IgD-negative memory B cell (primary cell): ENCODE results near the gene FANCL. TPM values are rescaled to one million over a fixed set of nuclear protein-coding genes. Genes with fewer than 3 reads are reported as not detected.
"Not testable (repeated sequence)": the region's sequence is repeated elsewhere in the genome, so short reads cannot be mapped to it uniquely, and the experiment has no call there.

Experiments used
- H3K27ac Mint-ChIP-seq, 3 donors: one replicate each; pipeline ENCODE4 v1.8.0; 2020 to 2022; ENCODE audit warnings: mild to moderate bottlenecking in 3 of 3, mixed read lengths in 3 of 3, moderate library complexity in 1 of 3
- H3K27me3 Mint-ChIP-seq: one replicate; pipeline ENCODE4 v1.8.0; 2021; ENCODE audit warnings: mixed read lengths
- H3K36me3 Mint-ChIP-seq: one replicate; pipeline ENCODE4 v1.8.0; 2020; ENCODE audit warnings: mild to moderate bottlenecking, mixed read lengths
- H3K4me1 Mint-ChIP-seq, 3 donors: one replicate each; pipeline ENCODE4 v1.8.0; 2020 to 2022; ENCODE audit warnings: mixed read lengths in 3 of 3, mild to moderate bottlenecking in 1 of 3
- H3K4me3 Mint-ChIP-seq, 4 donors: one replicate each; pipeline ENCODE4 v1.8.0; 2020 to 2022; ENCODE audit warnings: mild to moderate bottlenecking in 4 of 4, mixed read lengths in 4 of 4, moderate library complexity in 3 of 4
- H3K9me3 Mint-ChIP-seq, 3 donors: one replicate each; pipeline ENCODE4 v1.8.0; 2020 to 2021; ENCODE audit warnings: mixed read lengths in 3 of 3, mild to moderate bottlenecking in 1 of 3
- polyA plus RNA-seq: library from polyadenylated mRNA; unstranded; fragments of 300-500 nt; fragmentation: Illumina TruSeq; gene quantifications from one replicate; pipeline ENCODE4 v1.2.3, GENCODE V29; 2021

FANCL gene
- 14.2 TPM for polyA plus RNA-seq

DNA sequence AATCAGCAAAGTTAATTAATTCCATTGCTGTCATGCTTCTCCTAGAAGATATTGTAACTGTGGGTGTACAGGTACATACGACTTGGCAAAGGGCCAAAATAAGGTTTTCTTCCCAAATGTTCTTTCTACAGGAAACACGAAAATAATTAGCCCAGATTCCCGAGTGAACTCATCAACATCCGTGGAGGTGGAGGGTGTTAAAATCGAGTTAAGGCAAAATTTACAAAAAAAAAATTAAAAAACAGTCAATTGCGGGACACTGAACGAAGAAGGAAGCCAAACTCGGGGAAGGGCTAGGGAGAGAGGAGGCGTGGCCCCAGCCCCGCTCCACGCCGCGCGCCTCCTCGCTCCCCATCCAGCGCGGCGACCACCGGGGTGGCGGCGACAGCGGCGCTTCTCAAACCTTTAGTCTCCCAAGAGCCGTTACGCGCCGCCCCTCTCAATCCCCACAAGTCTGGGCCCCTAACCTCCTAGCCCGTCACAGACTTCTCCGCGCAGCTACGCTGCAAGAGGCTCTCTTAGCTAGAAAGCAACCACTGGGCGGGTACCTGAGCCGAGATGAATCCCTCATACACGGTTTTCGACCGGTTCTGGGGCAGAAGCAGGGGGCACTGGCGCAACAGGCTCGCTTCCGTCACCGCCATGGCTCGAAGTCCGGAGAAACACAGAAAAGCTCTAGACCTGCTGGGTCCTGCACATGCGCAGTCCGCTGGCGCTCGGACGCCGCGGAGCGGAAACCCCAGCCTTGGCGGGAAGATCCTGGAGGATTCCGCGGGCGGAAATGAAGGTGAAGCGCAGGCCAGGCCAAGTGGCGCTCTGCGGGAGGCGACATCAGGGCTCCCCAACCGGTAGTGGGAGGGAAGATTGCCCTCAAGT, at the start of gene FANCL:
FANCL (minus strand) TSS at position 656 of the 876 bp plus-strand sequence; CDS start at position 644, 12 bp downstream.
- H3K36me3 Mint-ChIP-seq = peaks cover 1% of the 10 kb centered on the region
- H3K4me3 Mint-ChIP-seq = peak within 1 kb of the TSS; percentile 92 to 100 (median 98)
- no peaks in the 10 kb centered on the region for H3K9me3 Mint-ChIP-seq
- H3K27me3 Mint-ChIP-seq = peaks cover 1% of the 10 kb centered on the region
- H3K27ac Mint-ChIP-seq = peak within 1 kb of the TSS; percentile 88 to 95 (median 95)
- H3K4me1 Mint-ChIP-seq = peaks cover 29 to 43% (median 36%) of the 10 kb centered on the region in 3 donors

DNA sequence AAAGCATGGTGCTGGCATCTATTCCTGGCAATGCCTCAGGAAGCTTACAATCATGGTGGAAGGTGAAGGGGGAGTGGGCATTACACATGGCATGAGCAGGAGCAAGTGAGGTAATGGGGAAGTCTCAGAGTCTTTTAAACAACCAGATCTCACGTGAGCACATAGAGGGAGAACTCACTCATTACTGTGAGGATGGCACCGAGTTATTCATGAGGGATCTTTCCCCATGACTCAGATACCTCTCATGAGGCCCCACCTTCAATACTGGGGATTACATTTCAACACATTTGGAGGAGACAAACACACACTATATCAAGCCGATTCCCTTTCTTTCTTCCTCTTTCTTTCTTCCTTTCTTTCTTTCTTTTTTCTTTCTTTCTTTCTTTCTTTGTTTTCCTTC, 47.9 kb upstream of the FANCL start:
- Mint-ChIP-seq H3K4me1 (no peaks in the 10 kb centered on the region), H3K27ac (no peak overlapping the region), H3K4me3 (no peak overlapping the region), H3K9me3 (no peaks in the 10 kb centered on the region), H3K36me3 (no peaks in the 10 kb centered on the region), H3K27me3 (no peaks in the 10 kb centered on the region)

DNA sequence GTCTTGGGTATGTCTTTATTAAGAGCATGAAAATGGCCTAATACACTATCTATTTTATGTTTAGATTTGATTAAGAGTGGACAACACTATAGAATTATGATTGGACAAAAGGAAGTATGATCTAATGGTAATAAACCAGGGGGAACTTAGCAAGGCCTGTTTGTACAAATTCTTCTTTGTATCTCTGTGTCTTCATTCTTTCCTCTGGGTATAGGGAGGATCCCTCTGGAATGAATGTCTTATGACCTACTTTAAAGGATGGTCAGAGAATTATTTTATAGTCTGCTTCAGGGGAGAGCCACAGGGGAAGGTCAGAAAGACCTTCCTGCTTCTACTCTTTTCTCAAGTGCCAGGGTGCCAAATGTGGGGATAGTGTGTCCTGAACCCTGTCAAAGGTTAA, 42.8 kb upstream of the FANCL start:
- H3K27me3 Mint-ChIP-seq = peaks cover 2% of the 10 kb centered on the region
- no peaks in the 10 kb centered on the region for H3K9me3 Mint-ChIP-seq
- H3K36me3 Mint-ChIP-seq = no peaks in the 10 kb centered on the region
- peak overlapping the region in 1 of 3 donors; percentile 57 for H3K27ac Mint-ChIP-seq
- no peak overlapping the region for H3K4me3 Mint-ChIP-seq
- H3K4me1 Mint-ChIP-seq = no peaks in the 10 kb centered on the region

DNA sequence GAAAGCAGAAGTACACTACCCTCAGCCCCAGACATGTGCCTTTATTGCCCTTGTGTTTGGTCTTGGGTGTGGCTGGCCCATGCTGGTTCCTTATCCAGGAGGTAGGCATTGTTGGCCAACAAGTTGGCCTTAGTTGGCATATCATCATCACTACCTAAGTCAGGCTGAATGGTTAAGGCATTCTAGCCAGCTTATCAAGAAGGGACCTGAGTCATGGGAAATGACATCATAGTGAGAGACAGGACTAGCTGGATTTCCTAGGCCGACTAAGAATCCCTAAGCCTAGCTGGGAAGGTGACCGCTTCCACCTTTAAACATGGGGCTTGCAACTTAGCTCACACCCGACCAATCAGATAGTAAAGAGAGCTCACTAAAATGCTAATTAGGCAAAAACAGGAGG, 34.0 kb upstream of the FANCL start:
- H3K27me3 Mint-ChIP-seq, H3K4me1 Mint-ChIP-seq, H3K36me3 Mint-ChIP-seq, H3K9me3 Mint-ChIP-seq, H3K4me3 Mint-ChIP-seq, H3K27ac Mint-ChIP-seq: not testable (repeated sequence)

DNA sequence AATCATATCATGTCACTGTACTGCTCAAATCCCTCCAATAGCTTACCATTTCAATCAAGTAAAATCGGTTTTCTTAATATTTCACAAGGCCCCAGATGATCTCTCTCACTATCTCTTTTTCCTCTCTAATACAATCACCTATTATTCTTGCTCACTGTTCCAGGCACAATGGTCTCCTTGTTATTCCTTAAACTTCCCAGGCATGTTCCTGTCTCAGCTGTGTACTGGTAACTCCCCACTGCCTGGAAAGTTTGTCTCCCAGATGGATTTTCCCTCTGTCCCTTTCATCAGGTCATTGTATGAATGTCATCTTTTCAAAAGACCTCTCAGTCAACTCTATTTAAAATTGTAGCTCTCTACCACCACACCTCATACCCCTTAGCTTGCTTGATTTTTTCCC, 30.7 kb upstream of the FANCL start:
- Mint-ChIP-seq H3K27ac (no peak overlapping the region), H3K4me1 (no peaks in the 10 kb centered on the region), H3K9me3 (peaks cover 0 to 7% (median 0%) of the 10 kb centered on the region in 3 donors), H3K4me3 (no peak overlapping the region), H3K36me3 (no peaks in the 10 kb centered on the region), H3K27me3 (peaks cover 3% of the 10 kb centered on the region)

DNA sequence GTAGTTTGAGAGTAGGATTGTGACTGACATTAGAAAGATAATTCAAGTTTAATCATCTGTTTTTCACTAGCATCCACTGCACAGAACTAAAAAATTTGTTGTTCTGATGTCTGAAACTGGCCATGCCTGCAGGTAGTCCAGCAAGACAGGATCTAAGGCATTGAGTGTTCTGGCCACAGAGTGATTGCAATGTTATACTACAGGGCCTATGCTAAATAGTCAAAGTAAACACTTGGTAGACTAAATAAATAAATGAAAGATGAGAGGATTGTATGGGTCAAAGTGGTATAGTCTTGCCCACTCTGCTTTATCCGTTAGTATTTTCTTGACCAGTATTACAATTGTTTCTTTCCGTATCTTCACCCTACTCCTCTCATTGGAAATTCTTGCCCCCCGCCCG, 27.6 kb upstream of the FANCL start:
- Mint-ChIP-seq H3K4me1 (no peaks in the 10 kb centered on the region), H3K36me3 (no peaks in the 10 kb centered on the region), H3K4me3 (no peak overlapping the region)

DNA sequence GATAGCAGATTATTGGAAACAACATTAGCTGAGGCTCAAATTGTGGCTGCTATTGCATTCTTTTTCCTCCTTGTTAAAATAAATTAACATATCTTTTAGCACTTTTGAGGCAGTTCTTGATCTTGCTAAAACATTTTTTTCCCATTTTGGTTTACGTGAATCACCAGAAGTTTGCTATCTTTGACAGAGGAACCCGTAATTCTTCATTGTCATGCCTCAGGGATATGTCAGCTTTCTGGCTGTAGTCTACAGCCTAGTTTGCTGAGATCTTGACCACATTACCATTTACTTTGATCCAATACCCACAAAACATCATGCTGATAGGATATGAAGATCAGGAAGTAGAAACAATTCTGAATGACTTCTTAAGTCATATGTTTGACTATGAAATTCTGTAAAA, 25.1 kb upstream of the FANCL start:
- Mint-ChIP-seq H3K9me3 (no peaks in the 10 kb centered on the region), H3K4me1 (no peaks in the 10 kb centered on the region), H3K36me3 (no peaks in the 10 kb centered on the region), H3K27me3 (no peaks in the 10 kb centered on the region), H3K27ac (no peak overlapping the region), H3K4me3 (no peak overlapping the region)

More for the DNA sequence above, 27.6 kb upstream of the FANCL start:
- H3K27me3 Mint-ChIP-seq = no peaks in the 10 kb centered on the region
- H3K27ac Mint-ChIP-seq = no peak overlapping the region
- no peaks in the 10 kb centered on the region for H3K9me3 Mint-ChIP-seq

DNA sequence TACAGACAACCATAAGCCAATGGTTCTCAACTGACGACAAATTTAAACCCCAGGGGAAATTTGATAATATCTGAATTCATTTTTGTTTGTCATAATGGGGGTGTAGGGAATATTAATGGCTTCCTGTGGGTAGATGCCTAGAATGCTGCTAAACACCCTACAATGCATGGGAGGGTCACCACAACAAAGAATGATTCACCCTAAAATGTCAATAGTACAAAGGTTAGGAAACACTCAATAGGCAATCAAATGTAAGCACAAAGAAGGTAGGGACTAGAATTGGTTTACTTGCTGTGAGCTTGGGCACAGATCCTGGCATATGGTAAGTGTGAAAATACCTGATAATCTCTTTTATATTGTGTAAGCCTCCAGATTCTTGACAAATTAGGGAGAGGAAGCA, 20.1 kb upstream of the FANCL start:
- no peaks in the 10 kb centered on the region for H3K36me3 Mint-ChIP-seq
- no peak overlapping the region for H3K4me3 Mint-ChIP-seq
- peaks cover 0 to 2% (median 0%) of the 10 kb centered on the region in 3 donors for H3K9me3 Mint-ChIP-seq
- H3K27me3 Mint-ChIP-seq = no peaks in the 10 kb centered on the region
- no peaks in the 10 kb centered on the region for H3K4me1 Mint-ChIP-seq
- no peak overlapping the region for H3K27ac Mint-ChIP-seq

DNA sequence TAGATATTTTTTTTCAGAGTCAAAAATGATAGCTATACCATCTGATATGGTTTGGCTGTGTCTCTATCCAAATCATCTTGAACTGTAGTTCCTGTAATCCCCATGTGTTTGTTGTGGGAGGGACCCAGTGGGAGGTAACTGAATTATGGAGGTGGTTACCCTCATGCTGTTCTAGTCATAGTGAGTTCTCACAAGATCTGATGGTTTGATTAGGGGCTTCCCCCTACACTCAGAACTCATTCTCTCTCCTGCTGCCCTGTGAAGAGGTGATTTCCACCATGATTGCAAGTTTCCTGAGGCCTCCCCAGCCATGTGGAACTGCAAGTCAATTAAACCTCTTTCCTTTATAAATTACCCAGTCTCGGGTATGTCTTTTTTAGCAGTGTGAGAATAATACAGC, 17.3 kb upstream of the FANCL start:
- H3K4me3 Mint-ChIP-seq, H3K27me3 Mint-ChIP-seq, H3K9me3 Mint-ChIP-seq, H3K27ac Mint-ChIP-seq, H3K4me1 Mint-ChIP-seq, H3K36me3 Mint-ChIP-seq: not testable (repeated sequence)

DNA sequence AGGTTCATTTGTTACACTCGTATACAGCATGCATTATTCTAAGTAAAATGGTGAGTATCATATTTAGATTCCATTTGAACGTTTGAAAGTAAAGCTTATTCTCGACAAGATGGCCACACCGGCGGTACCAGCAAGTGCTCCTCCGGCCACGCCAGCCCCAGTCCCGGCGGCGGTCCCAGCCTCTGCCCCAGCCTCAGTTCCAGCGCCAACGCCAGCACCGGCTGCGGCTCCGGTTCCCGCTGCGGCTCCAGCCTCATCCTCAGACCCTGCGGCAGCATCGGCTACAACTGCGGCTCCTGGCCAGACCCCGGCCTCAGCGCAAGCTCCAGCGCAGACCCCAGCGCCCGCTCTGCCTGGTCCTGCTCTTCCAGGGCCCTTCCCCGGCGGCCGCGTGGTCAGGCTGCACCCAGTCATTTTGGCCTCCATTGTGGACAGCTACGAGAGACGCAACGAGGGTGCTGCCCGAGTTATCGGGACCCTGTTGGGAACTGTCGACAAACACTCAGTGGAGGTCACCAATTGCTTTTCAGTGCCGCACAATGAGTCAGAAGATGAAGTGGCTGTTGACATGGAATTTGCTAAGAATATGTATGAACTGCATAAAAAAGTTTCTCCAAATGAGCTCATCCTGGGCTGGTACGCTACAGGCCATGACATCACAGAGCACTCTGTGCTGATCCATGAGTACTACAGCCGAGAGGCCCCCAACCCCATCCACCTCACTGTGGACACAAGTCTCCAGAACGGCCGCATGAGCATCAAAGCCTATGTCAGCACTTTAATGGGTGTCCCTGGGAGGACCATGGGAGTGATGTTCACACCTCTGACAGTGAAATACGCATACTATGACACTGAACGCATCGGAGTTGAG, 10.4 kb upstream of the FANCL start:
- not testable (repeated sequence) for H3K36me3 Mint-ChIP-seq, H3K4me1 Mint-ChIP-seq

DNA sequence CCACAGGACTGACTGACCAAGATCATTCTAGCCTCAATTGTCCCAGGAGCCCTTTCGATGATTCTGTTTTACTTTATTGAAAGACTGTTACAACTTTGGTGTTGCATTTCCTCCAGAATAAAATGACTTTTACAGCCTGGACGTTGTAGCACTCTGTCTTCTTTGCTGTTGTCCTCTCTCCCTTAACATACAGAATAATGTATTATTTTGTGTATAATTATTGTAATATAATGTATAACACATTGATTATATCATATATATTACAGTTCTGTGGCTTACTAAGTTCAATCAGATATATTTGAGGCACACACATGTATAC, 380 bp upstream of the FANCL start:
- peaks cover 28 to 41% (median 33%) of the 10 kb centered on the region in 3 donors for H3K4me1 Mint-ChIP-seq
- peaks cover 2% of the 10 kb centered on the region for H3K27me3 Mint-ChIP-seq
- peak overlapping the region; percentile 88 to 95 (median 95) for H3K27ac Mint-ChIP-seq
- no peaks in the 10 kb centered on the region for H3K36me3 Mint-ChIP-seq
- H3K9me3 Mint-ChIP-seq = no peaks in the 10 kb centered on the region
- peak overlapping the region; percentile 92 to 100 (median 98) for H3K4me3 Mint-ChIP-seq

More for the DNA sequence above, 10.4 kb upstream of the FANCL start:
- not testable (repeated sequence) for H3K27me3 Mint-ChIP-seq, H3K27ac Mint-ChIP-seq, H3K4me3 Mint-ChIP-seq, H3K9me3 Mint-ChIP-seq

DNA sequence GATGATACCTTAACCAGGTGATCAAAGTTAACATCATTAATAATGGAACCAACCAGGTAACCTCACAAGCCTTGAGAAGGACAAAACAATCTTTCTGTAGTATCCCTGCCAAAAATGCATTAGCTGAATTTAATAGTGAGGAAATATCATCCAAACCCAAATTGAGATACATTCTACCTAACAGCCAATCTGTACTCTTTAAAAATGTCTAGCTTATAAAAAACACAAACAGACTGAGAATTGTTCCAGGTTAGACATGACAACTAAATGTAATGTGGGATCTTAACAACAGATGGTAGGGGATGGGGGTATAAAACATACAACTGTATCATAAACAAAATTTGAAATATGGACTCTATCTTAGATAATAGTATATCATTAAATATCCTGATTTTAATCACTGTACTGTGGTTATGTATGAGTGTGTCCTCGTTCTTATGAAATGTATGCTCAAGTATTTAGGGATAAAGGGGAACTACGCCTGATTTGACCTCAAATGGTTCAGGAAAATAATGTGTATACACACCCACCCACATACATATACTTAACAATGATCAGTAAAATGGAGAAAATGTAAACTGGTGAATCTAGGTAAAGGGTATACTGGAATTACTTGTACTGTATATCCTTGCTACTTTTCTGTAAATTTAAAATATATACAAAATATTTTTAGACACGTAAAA, 1.7 kb downstream of the FANCL start:
- peaks cover 40 to 56% (median 42%) of the 10 kb centered on the region in 3 donors for H3K4me1 Mint-ChIP-seq
- peak overlapping the region in 1 of 3 donors; percentile 76 for H3K27ac Mint-ChIP-seq

DNA sequence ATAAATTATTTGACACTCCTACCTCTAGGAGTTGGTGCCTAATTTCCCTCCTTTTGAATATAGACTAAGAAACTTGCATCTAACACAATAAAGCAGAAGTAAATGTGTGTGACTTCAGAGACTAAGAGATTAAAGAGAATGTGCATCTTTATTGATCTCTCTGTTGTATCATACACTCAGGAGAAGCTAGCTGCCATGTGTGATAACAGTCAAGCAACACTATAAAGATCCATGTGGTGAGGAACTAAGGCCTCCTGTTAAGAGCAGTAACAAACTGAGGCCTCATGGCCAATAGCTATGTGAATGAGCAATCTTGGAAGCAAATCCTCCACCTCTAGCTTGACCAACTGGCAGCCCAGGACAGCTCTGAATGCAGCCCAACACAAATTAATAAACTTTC, 3.4 kb downstream of the FANCL start:
- H3K4me1 Mint-ChIP-seq = peaks cover 42 to 62% (median 46%) of the 10 kb centered on the region in 3 donors
- peak overlapping the region in 2 of 3 donors; percentile 19 to 72 for H3K27ac Mint-ChIP-seq
- peak overlapping the region in 2 of 4 donors; percentile 11 to 74 for H3K4me3 Mint-ChIP-seq
- no peaks in the 10 kb centered on the region for H3K27me3 Mint-ChIP-seq
- H3K36me3 Mint-ChIP-seq = peaks cover 1% of the 10 kb centered on the region
- H3K9me3 Mint-ChIP-seq = no peaks in the 10 kb centered on the region

More for the DNA sequence above, 1.7 kb downstream of the FANCL start:
- H3K4me3 Mint-ChIP-seq = peak overlapping the region in 2 of 4 donors; percentile 29 to 74
- no peaks in the 10 kb centered on the region for H3K27me3 Mint-ChIP-seq
- H3K9me3 Mint-ChIP-seq = no peaks in the 10 kb centered on the region
- peaks cover 1% of the 10 kb centered on the region for H3K36me3 Mint-ChIP-seq

DNA sequence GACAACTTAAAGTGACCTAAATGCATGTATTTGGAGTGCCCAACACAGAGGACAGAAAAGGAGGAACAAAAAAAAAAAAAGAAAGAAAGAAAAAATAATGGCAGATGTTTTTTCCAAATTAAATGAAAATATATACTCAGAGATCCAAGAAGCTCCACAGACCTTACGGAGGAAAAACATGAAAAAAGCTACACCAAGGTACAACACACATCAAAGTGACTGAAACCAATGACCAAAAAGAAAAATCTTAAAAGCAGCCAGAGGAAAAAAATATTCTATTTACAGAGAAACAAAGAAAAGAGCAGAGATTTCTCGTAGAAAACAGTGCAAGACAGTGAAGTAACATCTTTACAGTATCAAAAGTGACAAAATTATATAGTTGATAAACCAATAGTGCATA, 5.1 kb downstream of the FANCL start:
- Mint-ChIP-seq H3K4me3 (peak overlapping the region in 1 of 4 donors; percentile 5), H3K4me1 (peaks cover 40 to 57% (median 48%) of the 10 kb centered on the region in 3 donors), H3K36me3 (peaks cover 1% of the 10 kb centered on the region), H3K27ac (no peak overlapping the region), H3K27me3 (no peaks in the 10 kb centered on the region), H3K9me3 (no peaks in the 10 kb centered on the region)

DNA sequence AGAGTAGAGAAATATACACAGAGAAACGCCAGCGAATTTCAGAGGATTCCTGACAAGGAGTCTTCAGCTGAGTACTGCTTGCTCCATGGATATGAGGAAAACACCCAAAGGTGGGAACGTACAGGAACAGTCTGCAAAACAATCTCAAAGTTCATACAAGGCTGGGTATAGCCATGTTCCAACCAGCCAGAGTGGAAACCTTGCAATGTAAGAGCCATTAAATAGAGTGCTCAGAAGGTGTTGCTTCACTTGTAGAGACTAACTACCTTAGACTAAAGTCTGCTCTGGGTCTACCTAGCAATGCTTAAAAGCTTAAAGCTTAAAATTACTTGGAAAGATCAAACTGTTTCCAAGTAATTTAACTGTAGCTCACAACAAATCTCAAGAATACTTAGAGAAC, 6.0 kb downstream of the FANCL start:
- Mint-ChIP-seq H3K27me3 (no peaks in the 10 kb centered on the region), H3K4me3 (peak overlapping the region in 1 of 4 donors; percentile 5), H3K36me3 (peaks cover 1% of the 10 kb centered on the region), H3K4me1 (peaks cover 34 to 49% (median 48%) of the 10 kb centered on the region in 3 donors), H3K9me3 (no peaks in the 10 kb centered on the region), H3K27ac (no peak overlapping the region)
